Measurements from ENCODE around the gene JMJD1C. TPM values are rescaled to one million over a fixed set of nuclear protein-coding genes. Genes with fewer than 3 reads are reported as not detected.

JMJD1C gene
- total RNA-seq, 1 experiment from 2014 or later, result 180 TPM

DNA sequence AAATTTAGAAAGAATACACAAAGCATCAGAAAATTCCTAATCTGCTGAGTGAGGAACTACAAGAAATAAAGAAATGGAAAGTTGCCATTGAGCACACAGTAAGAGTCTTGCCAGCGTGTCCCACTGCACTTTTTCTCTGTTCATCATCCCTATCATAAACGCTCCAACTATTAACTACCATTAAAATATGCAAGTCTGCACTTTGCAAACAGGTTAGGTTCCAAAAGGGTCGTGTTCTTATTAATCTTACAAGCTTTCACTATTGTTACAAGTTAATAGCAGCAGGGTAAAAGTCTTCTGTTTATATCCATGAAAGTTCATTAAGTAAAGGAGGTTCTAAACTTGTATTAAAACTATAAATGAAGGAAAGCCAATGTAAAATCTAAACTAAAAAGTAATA, 5.2 kb upstream of the JMJD1C start:
- DNase-seq (ENCODE audit: low spot score), result no peak
- Mint-ChIP-seq H3K27ac (no peak overlapping the region), H3K9me3 (no peaks in the 10 kb centered on the region), H3K4me1 (peaks cover 33% of the 10 kb centered on the region), H3K4me3 (no peak overlapping the region), H3K27me3 (ENCODE audit: low read depth) (no peaks in the 10 kb centered on the region), H3K36me3 (no peaks in the 10 kb centered on the region)
- POLR2A ChIA-PET, result no interaction called here
- no peak for TF ChIP-seq ZNF416 (CRISPR knock-in tag; IDR thresholded peaks at IDR 0.05)
- no peak for TF ChIP-seq ZNF232 (CRISPR knock-in tag; IDR thresholded peaks at IDR 0.05)
- no peak for TF ChIP-seq NFATC4 (CRISPR knock-in tag; IDR thresholded peaks at IDR 0.05)
- TF ChIP-seq, protein P1, sequence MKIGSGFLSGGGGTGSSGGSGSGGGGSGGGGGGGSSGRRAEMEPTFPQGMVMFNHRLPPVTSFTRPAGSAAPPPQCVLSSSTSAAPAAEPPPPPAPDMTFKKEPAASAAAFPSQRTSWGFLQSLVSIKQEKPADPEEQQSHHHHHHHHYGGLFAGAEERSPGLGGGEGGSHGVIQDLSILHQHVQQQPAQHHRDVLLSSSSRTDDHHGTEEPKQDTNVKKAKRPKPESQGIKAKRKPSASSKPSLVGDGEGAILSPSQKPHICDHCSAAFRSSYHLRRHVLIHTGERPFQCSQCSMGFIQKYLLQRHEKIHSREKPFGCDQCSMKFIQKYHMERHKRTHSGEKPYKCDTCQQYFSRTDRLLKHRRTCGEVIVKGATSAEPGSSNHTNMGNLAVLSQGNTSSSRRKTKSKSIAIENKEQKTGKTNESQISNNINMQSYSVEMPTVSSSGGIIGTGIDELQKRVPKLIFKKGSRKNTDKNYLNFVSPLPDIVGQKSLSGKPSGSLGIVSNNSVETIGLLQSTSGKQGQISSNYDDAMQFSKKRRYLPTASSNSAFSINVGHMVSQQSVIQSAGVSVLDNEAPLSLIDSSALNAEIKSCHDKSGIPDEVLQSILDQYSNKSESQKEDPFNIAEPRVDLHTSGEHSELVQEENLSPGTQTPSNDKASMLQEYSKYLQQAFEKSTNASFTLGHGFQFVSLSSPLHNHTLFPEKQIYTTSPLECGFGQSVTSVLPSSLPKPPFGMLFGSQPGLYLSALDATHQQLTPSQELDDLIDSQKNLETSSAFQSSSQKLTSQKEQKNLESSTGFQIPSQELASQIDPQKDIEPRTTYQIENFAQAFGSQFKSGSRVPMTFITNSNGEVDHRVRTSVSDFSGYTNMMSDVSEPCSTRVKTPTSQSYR (CRISPR knock-in tag; IDR thresholded peaks at IDR 0.05), result no peak
- TF ChIP-seq, protein P2, sequence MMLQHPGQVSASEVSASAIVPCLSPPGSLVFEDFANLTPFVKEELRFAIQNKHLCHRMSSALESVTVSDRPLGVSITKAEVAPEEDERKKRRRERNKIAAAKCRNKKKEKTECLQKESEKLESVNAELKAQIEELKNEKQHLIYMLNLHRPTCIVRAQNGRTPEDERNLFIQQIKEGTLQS (CRISPR knock-in tag; conservative IDR thresholded peaks at IDR 0.05), result no peak
- TF ChIP-seq RORB (CRISPR knock-in tag; IDR thresholded peaks at IDR 0.05), result no peak
- TF ChIP-seq ETV6 (CRISPR knock-in tag; IDR thresholded peaks at IDR 0.05), result no peak
- TF ChIP-seq, protein P3, sequence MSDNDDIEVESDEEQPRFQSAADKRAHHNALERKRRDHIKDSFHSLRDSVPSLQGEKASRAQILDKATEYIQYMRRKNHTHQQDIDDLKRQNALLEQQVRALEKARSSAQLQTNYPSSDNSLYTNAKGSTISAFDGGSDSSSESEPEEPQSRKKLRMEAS (CRISPR knock-in tag; IDR thresholded peaks at IDR 0.05), result no peak
- no peak for TF ChIP-seq EMX1 (CRISPR knock-in tag; IDR thresholded peaks at IDR 0.05)
- TF ChIP-seq TCF7 (CRISPR knock-in tag; IDR thresholded peaks at IDR 0.05; ENCODE audit: low read depth), result no peak
- TF ChIP-seq GABPB1 (CRISPR knock-in tag; IDR thresholded peaks at IDR 0.05), result no peak
- no peak for TF ChIP-seq SP1 (CRISPR knock-in tag; conservative IDR thresholded peaks at IDR 0.05)
- no peak for TF ChIP-seq ZNF219 (CRISPR knock-in tag; IDR thresholded peaks at IDR 0.05; ENCODE audit: borderline replicate concordance)
- TF ChIP-seq ZBTB21 (CRISPR knock-in tag; IDR thresholded peaks at IDR 0.05; ENCODE audit: borderline replicate concordance), result no peak
- TF ChIP-seq, protein P4, sequence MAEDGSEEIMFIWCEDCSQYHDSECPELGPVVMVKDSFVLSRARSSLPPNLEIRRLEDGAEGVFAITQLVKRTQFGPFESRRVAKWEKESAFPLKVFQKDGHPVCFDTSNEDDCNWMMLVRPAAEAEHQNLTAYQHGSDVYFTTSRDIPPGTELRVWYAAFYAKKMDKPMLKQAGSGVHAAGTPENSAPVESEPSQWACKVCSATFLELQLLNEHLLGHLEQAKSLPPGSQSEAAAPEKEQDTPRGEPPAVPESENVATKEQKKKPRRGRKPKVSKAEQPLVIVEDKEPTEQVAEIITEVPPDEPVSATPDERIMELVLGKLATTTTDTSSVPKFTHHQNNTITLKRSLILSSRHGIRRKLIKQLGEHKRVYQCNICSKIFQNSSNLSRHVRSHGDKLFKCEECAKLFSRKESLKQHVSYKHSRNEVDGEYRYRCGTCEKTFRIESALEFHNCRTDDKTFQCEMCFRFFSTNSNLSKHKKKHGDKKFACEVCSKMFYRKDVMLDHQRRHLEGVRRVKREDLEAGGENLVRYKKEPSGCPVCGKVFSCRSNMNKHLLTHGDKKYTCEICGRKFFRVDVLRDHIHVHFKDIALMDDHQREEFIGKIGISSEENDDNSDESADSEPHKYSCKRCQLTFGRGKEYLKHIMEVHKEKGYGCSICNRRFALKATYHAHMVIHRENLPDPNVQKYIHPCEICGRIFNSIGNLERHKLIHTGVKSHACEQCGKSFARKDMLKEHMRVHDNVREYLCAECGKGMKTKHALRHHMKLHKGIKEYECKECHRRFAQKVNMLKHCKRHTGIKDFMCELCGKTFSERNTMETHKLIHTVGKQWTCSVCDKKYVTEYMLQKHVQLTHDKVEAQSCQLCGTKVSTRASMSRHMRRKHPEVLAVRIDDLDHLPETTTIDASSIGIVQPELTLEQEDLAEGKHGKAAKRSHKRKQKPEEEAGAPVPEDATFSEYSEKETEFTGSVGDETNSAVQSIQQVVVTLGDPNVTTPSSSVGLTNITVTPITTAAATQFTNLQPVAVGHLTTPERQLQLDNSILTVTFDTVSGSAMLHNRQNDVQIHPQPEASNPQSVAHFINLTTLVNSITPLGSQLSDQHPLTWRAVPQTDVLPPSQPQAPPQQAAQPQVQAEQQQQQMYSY (CRISPR knock-in tag; IDR thresholded peaks at IDR 0.05), result no peak
- TF ChIP-seq CREB1 (CRISPR knock-in tag; IDR thresholded peaks at IDR 0.05), result no peak
- no peak for ATAC-seq
- CTCF ChIA-PET, result no interaction called here

DNA sequence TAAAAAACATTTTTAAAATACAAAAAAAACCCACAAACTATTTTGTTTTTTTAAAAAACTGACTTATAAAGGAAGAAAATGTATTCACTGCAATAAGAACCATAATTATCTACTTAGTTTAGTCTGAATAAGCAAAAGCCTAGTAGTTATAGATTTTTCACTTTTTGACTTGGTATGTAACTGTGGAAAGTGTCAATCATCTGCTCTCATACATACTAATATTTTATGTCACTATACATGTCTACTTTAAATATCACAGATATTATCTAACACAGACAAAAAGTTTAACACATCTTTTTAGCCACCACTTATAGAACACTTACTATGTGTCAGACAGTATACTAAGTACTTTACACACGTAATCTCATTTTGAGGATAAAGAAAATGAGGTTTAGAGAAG, 3.2 kb upstream of the JMJD1C start:
- Mint-ChIP-seq H3K27ac (no peak overlapping the region), H3K4me3 (no peak overlapping the region), H3K4me1 (peaks cover 32% of the 10 kb centered on the region), H3K36me3 (no peaks in the 10 kb centered on the region), H3K27me3 (ENCODE audit: low read depth) (no peaks in the 10 kb centered on the region), H3K9me3 (no peaks in the 10 kb centered on the region)
- CTCF ChIA-PET, result interaction anchor here (1.8 kb wide), 1 partner anchor 252 kb away, joined by 5 read pairs; no protein-coding TSS in a partner anchor
- POLR2A ChIA-PET, result no interaction called here
- ATAC-seq (no peak), DNase-seq (ENCODE audit: low spot score) (no peak)
- no peak for TF ChIP-seq ZBTB21 (CRISPR knock-in tag; IDR thresholded peaks at IDR 0.05; ENCODE audit: borderline replicate concordance)
- no peak for TF ChIP-seq ZNF423 (CRISPR knock-in tag; IDR thresholded peaks at IDR 0.05)
- TF ChIP-seq, protein P5, sequence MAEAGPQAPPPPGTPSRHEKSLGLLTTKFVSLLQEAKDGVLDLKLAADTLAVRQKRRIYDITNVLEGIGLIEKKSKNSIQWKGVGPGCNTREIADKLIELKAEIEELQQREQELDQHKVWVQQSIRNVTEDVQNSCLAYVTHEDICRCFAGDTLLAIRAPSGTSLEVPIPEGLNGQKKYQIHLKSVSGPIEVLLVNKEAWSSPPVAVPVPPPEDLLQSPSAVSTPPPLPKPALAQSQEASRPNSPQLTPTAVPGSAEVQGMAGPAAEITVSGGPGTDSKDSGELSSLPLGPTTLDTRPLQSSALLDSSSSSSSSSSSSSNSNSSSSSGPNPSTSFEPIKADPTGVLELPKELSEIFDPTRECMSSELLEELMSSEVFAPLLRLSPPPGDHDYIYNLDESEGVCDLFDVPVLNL (CRISPR knock-in tag; IDR thresholded peaks at IDR 0.05; ENCODE audit: borderline replicate concordance, low read depth), result no peak
- TF ChIP-seq ESRRA (CRISPR knock-in tag; IDR thresholded peaks at IDR 0.05; ENCODE audit: borderline replicate concordance), result no peak
- TF ChIP-seq, protein P6, sequence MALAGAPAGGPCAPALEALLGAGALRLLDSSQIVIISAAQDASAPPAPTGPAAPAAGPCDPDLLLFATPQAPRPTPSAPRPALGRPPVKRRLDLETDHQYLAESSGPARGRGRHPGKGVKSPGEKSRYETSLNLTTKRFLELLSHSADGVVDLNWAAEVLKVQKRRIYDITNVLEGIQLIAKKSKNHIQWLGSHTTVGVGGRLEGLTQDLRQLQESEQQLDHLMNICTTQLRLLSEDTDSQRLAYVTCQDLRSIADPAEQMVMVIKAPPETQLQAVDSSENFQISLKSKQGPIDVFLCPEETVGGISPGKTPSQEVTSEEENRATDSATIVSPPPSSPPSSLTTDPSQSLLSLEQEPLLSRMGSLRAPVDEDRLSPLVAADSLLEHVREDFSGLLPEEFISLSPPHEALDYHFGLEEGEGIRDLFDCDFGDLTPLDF (CRISPR knock-in tag; IDR thresholded peaks at IDR 0.05), result no peak
- no peak for TF ChIP-seq FOXK1 (CRISPR knock-in tag; IDR thresholded peaks at IDR 0.05)
- TF ChIP-seq, protein P7, sequence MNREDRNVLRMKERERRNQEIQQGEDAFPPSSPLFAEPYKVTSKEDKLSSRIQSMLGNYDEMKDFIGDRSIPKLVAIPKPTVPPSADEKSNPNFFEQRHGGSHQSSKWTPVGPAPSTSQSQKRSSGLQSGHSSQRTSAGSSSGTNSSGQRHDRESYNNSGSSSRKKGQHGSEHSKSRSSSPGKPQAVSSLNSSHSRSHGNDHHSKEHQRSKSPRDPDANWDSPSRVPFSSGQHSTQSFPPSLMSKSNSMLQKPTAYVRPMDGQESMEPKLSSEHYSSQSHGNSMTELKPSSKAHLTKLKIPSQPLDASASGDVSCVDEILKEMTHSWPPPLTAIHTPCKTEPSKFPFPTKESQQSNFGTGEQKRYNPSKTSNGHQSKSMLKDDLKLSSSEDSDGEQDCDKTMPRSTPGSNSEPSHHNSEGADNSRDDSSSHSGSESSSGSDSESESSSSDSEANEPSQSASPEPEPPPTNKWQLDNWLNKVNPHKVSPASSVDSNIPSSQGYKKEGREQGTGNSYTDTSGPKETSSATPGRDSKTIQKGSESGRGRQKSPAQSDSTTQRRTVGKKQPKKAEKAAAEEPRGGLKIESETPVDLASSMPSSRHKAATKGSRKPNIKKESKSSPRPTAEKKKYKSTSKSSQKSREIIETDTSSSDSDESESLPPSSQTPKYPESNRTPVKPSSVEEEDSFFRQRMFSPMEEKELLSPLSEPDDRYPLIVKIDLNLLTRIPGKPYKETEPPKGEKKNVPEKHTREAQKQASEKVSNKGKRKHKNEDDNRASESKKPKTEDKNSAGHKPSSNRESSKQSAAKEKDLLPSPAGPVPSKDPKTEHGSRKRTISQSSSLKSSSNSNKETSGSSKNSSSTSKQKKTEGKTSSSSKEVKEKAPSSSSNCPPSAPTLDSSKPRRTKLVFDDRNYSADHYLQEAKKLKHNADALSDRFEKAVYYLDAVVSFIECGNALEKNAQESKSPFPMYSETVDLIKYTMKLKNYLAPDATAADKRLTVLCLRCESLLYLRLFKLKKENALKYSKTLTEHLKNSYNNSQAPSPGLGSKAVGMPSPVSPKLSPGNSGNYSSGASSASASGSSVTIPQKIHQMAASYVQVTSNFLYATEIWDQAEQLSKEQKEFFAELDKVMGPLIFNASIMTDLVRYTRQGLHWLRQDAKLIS (CRISPR knock-in tag; IDR thresholded peaks at IDR 0.05; ENCODE audit: borderline replicate concordance), result no peak
